ENCODE data around the gene PCDHGC3.

DNA sequence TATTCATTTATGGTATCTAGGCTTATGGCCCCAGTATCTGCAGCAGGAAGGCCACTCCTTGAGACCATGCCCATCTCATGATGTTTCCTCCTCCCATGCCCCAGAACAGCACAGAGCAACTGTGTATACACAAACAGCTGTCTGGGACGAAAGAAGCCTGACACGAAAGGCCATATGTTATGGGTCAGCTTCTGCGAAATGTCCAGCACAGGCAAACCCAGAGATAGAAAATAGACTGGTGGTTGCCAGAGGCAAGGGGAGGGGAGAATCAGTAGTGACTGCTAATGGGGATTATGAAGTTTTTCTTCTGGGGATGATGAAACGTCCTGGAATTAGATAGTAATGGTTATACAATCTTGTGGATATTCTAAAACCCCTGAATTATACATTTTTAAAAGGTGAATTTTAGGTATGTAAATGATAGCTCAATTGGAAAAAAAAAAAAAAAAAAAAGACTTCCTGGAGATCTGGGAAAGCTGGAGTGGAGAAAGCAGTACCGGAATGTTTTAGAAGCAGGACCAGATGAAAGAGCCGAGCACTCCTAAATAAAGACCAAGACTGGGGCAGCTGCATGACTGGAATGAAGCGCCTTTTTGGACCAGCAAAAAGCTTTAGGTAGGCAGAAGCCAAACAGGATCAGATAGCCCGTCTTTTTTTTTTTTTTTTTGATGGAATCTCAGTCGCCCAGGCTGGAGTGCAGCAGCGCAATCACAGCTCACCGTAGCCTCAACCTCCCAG, 42.3 kb downstream of the PCDHGC3 start:
- no peak for TF ChIP-seq EZH2phosphoT487 (IDR thresholded peaks at IDR 0.05; ENCODE audit: borderline replicate concordance, low read depth, low read length)
- TF ChIP-seq, protein P1, sequence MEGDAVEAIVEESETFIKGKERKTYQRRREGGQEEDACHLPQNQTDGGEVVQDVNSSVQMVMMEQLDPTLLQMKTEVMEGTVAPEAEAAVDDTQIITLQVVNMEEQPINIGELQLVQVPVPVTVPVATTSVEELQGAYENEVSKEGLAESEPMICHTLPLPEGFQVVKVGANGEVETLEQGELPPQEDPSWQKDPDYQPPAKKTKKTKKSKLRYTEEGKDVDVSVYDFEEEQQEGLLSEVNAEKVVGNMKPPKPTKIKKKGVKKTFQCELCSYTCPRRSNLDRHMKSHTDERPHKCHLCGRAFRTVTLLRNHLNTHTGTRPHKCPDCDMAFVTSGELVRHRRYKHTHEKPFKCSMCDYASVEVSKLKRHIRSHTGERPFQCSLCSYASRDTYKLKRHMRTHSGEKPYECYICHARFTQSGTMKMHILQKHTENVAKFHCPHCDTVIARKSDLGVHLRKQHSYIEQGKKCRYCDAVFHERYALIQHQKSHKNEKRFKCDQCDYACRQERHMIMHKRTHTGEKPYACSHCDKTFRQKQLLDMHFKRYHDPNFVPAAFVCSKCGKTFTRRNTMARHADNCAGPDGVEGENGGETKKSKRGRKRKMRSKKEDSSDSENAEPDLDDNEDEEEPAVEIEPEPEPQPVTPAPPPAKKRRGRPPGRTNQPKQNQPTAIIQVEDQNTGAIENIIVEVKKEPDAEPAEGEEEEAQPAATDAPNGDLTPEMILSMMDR (conservative IDR thresholded peaks at IDR 0.05; ENCODE audit: low read length): no peak
